Activated naive CD8-positive, alpha-beta T cell (primary cell): ENCODE measurements around the gene RASSF10.

ENCODE experiments used
- H3K27ac Mint-ChIP-seq: one replicate; pipeline ENCODE4 v1.8.0; 2021; ENCODE audit warnings: mixed read lengths
- H3K27me3 Mint-ChIP-seq: one replicate; pipeline ENCODE4 v1.8.0; 2021; ENCODE audit warnings: mixed read lengths
- H3K36me3 Mint-ChIP-seq: one replicate; pipeline ENCODE4 v1.8.0; 2021; ENCODE audit warnings: mixed read lengths
- H3K4me1 Mint-ChIP-seq: one replicate; pipeline ENCODE4 v1.8.0; 2021; ENCODE audit warnings: low read depth, mixed read lengths
- H3K4me3 Mint-ChIP-seq: one replicate; pipeline ENCODE4 v1.8.0; 2021; ENCODE audit warnings: mild to moderate bottlenecking, mixed read lengths
- H3K9me3 Mint-ChIP-seq: one replicate; pipeline ENCODE4 v1.8.0; 2021; ENCODE audit warnings: low read depth, mixed read lengths

The RASSF10 gene

GRCh38 chr11:13047884-13048283 lies 38.8 kb downstream of the RASSF10 start:
- Mint-ChIP-seq H3K27ac (no peak overlapping the region), H3K36me3 (no peaks in the 10 kb centered on the region), H3K4me3 (no peak overlapping the region), H3K27me3 (peaks cover 12% of the 10 kb centered on the region), H3K4me1 (no peaks in the 10 kb centered on the region), H3K9me3 (no peaks in the 10 kb centered on the region)

- Mint-ChIP-seq H3K9me3 (no peaks in the 10 kb centered on the region), H3K4me3 (no peak overlapping the region), H3K27ac (no peak overlapping the region), H3K4me1 (peaks cover 4% of the 10 kb centered on the region), H3K27me3 (peaks cover 13% of the 10 kb centered on the region), H3K36me3 (no peaks in the 10 kb centered on the region)
Observed at GRCh38 chr11:13051257-13051656, 42.1 kb downstream of the RASSF10 start.

- peaks cover 16% of the 10 kb centered on the region for H3K27me3 Mint-ChIP-seq
- no peak overlapping the region for H3K27ac Mint-ChIP-seq
- H3K4me3 Mint-ChIP-seq, result no peak overlapping the region
- no peaks in the 10 kb centered on the region for H3K9me3 Mint-ChIP-seq
- H3K4me1 Mint-ChIP-seq, result peaks cover 4% of the 10 kb centered on the region
- H3K36me3 Mint-ChIP-seq, result no peaks in the 10 kb centered on the region
Observed at GRCh38 chr11:13052130-13052571, 43.0 kb downstream of the RASSF10 start.

- no peak overlapping the region for H3K27ac Mint-ChIP-seq
- no peaks in the 10 kb centered on the region for H3K9me3 Mint-ChIP-seq
- H3K4me1 Mint-ChIP-seq, result peaks cover 4% of the 10 kb centered on the region
- peaks cover 19% of the 10 kb centered on the region for H3K27me3 Mint-ChIP-seq
- H3K36me3 Mint-ChIP-seq, result no peaks in the 10 kb centered on the region
- H3K4me3 Mint-ChIP-seq, result no peak overlapping the region
Observed at GRCh38 chr11:13053255-13053917, 44.3 kb downstream of the RASSF10 start.

- H3K4me3 Mint-ChIP-seq, result no peak overlapping the region
- no peaks in the 10 kb centered on the region for H3K36me3 Mint-ChIP-seq
- H3K27me3 Mint-ChIP-seq, result peaks cover 20% of the 10 kb centered on the region
- no peaks in the 10 kb centered on the region for H3K9me3 Mint-ChIP-seq
- H3K4me1 Mint-ChIP-seq, result peaks cover 4% of the 10 kb centered on the region
- H3K27ac Mint-ChIP-seq, result no peak overlapping the region
Observed at GRCh38 chr11:13054278-13054677, 45.2 kb downstream of the RASSF10 start.

GRCh38 chr11:13055200-13055599 lies 46.1 kb downstream of the RASSF10 start:
- Mint-ChIP-seq H3K4me1 (peaks cover 4% of the 10 kb centered on the region), H3K4me3 (no peak overlapping the region), H3K36me3 (no peaks in the 10 kb centered on the region), H3K9me3 (no peaks in the 10 kb centered on the region), H3K27ac (no peak overlapping the region), H3K27me3 (peaks cover 15% of the 10 kb centered on the region)

GRCh38 chr11:13061294-13061990 lies 52.3 kb downstream of the RASSF10 start:
- no peak overlapping the region for H3K4me3 Mint-ChIP-seq
- H3K4me1 Mint-ChIP-seq, result no peaks in the 10 kb centered on the region
- H3K27me3 Mint-ChIP-seq, result peaks cover 16% of the 10 kb centered on the region
- no peaks in the 10 kb centered on the region for H3K9me3 Mint-ChIP-seq
- no peaks in the 10 kb centered on the region for H3K36me3 Mint-ChIP-seq
- no peak overlapping the region for H3K27ac Mint-ChIP-seq
